AG04450 (cell line): Measurements from ENCODE around the gene HMG20B. TPM values are rescaled to one million over a fixed set of nuclear protein-coding genes. Genes with fewer than 3 reads are reported as not detected.

ENCODE experiments used
- CTCF ChIA-PET: fragments of 300-600, 350-600 bp; formaldehyde crosslinking; extraction: SDS; loops from one replicate; lab custom pipeline; 2022; ENCODE audit warnings: antibody characterized with exemption, inconsistent platforms; lab: Charles Lee
- POLR2A ChIA-PET: fragments of 350-600 bp; formaldehyde crosslinking; extraction: SDS; loops from one replicate; lab custom pipeline; 2021; ENCODE audit warnings: antibody characterized with exemption, inconsistent platforms; lab: Yijun Ruan, JAX
- DNase-seq: peaks from one replicate; pipeline ENCODE4 v3.0.0-alpha.2; 2011; ENCODE audit warnings: low read depth, low spot score
- H3K27ac ChIP-seq: one replicate; pipeline ENCODE4 v1.5.1; 2012; ENCODE audit warnings: low read depth, low read length, control low read depth
- H3K27me3 ChIP-seq: one replicate; pipeline ENCODE4 v1.6.0; 2012; ENCODE audit warnings: low read length; ENCODE audit not compliant: control insufficient read depth, insufficient read depth
- H3K4me3 ChIP-seq: 2 replicates; pipeline ENCODE4 v1.5.1; 2011; ENCODE audit warnings: mild to moderate bottlenecking, low read depth, low read length, control low read depth
- H3K9me3 ChIP-seq: 2 replicates; pipeline ENCODE4 v1.5.1; 2012; ENCODE audit warnings: low read length; ENCODE audit not compliant: control insufficient read depth, insufficient read depth
- CTCF ChIP-seq: IDR thresholded peaks from 2 replicates; pipeline ENCODE4 v1.5.1; 2011; ENCODE audit warnings: low read depth, low read length, control low read depth, inconsistent platforms
- polyA plus RNA-seq: library from polyadenylated mRNA; depleted of rRNA; stranded (reverse); fragments of >200 nt; gene quantifications from 2 replicates; pipeline ENCODE4 v1.2.3, GENCODE V29; 2011

HMG20B gene
- polyA plus RNA-seq, 1 experiment, result 30.5 TPM

DNA sequence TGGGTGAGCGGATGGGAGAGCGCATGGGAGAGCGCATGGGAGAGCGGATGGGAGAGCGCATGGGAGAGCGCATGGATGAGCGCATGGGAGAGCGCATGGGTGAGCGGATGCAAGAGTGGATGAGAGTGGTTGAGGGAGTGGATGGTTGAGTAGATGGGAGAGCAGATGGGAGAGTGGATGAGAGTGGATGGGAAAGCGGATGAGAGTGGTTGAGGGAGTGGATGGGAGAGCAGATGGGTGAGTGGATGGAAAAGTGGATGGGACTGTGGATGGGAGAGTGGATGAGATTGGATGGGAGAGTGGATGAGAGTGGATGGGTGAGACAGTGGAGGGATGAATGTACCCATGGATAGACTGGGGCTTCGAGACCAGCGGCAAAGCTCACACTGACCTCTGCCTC is 42.4 kb upstream of the HMG20B start:
- no peak overlapping the region for H3K4me3 ChIP-seq
- no peak for TF ChIP-seq CTCF
- CTCF ChIA-PET, result no interaction called here
- POLR2A ChIA-PET, result no interaction called here
- no peak for DNase-seq
- H3K27ac ChIP-seq, result no peak overlapping the region
- no peaks in the 10 kb centered on the region for H3K27me3 ChIP-seq
- H3K9me3 ChIP-seq, result no peaks in the 10 kb centered on the region; the same call in 1 of the 2 replicates

- Histone ChIP-seq H3K9me3 (no peaks in the 10 kb centered on the region; the same call in 1 of the 2 replicates), H3K4me3 (no peak overlapping the region), H3K27me3 (no peaks in the 10 kb centered on the region), H3K27ac (no peak overlapping the region)
- ChIA-PET CTCF (no interaction called here), POLR2A (no interaction called here)
- TF ChIP-seq CTCF, result no peak
- no peak for DNase-seq
Observed at GRCh38 chr19:3531716-3532115, 41.0 kb upstream of the HMG20B start.

- Histone ChIP-seq H3K27ac (no peak overlapping the region), H3K9me3 (no peaks in the 10 kb centered on the region; the same call in 1 of the 2 replicates), H3K27me3 (no peaks in the 10 kb centered on the region), H3K4me3 (no peak overlapping the region)
- no peak for TF ChIP-seq CTCF
- ChIA-PET POLR2A (no interaction called here), CTCF (no interaction called here)
- DNase-seq, result no peak
Observed at GRCh38 chr19:3532154-3532786, 40.5 kb upstream of the HMG20B start.

DNA sequence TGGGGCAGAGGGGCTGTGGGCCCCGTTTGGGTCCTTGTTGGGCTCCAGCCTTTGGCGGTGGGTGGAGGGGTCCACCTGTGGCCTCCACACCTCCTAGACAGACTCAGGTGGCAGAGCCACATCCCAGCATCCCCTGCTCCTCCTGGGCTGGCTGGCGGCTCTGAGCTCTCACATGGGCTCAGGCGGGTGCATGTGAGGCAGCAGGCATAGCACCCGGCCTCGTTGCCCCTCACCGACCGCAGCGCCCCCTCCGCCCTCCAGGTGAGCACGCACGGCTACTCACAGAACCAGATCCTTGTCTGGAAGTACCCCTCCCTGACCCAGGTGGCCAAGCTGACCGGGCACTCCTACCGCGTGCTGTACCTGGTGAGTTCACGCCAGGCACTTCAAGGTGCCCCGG is 39.7 kb upstream of the HMG20B start:
- TF ChIP-seq CTCF, result no peak
- CTCF ChIA-PET, result no interaction called here
- Histone ChIP-seq H3K27me3 (no peaks in the 10 kb centered on the region), H3K9me3 (no peaks in the 10 kb centered on the region), H3K27ac (no peak overlapping the region), H3K4me3 (no peak overlapping the region)
- POLR2A ChIA-PET, result no interaction called here
- DNase-seq, result no peak

DNA sequence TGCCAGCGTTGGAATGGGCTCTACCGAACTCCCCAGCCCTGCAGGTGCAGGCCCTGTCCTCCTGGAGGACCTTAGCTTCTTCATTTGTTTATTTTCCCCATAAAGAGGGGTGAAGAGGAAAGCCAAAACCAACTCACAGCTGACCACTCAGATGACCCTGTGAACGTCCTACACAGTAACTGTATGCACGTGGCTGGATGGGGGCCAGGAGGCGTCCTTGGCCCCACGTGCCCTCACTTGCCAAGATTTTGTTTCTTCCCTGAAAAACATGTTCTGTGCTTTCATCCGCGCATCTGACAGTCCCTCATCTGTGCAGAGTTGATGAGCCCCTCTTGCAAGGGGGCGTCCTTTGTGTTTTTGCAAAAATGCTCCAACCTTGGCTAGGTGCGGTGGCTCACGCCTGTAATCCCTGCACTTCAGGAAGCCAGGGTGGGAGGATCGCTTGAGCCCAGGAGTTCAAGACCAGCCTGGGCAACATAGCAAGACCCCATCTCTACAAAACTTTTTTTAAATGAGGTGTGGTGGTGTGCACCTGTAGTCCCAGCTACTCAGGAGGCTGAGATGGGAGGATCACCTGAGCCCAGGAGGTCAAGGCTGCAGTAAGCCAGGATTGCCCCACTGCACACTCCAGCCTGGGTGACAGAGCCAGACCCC is 39.1 kb upstream of the HMG20B start:
- no peak for DNase-seq
- CTCF ChIA-PET, result interaction anchor here (1.2 kb wide), 1 partner anchor 11 kb away, joined by 4 read pairs; no protein-coding TSS in a partner anchor
- POLR2A ChIA-PET, result no interaction called here
- no peaks in the 10 kb centered on the region for H3K27me3 ChIP-seq
- no peak for TF ChIP-seq CTCF
- no peak overlapping the region for H3K27ac ChIP-seq
- no peak overlapping the region for H3K4me3 ChIP-seq
- no peaks in the 10 kb centered on the region for H3K9me3 ChIP-seq
